GM13976 (cell line): ENCODE measurements around the gene MACROD1.

Experiments used
- DNase-seq: peaks from one replicate; pipeline ENCODE4 v3.0.0; 2012; ENCODE audit warnings: low spot score
- CTCF ChIP-seq: IDR thresholded peaks from 2 replicates; pipeline ENCODE4 v1.5.1; 2012; ENCODE audit warnings: borderline replicate concordance, mild to moderate bottlenecking; ENCODE audit not compliant: insufficient read depth; ENCODE audit errors: extremely low read depth, missing control alignments, control extremely low read depth
- in situ Hi-C: fragments of 300-500 bp; cut with MboI; formaldehyde crosslinking; loops from one replicate; pipeline ENCODE4 v1.12.0; 2022; ENCODE audit warnings: low sequenced_read_pairs, mixed read lengths, inconsistent platforms; ENCODE audit not compliant: unreplicated experiment

The MACROD1 gene

DNA sequence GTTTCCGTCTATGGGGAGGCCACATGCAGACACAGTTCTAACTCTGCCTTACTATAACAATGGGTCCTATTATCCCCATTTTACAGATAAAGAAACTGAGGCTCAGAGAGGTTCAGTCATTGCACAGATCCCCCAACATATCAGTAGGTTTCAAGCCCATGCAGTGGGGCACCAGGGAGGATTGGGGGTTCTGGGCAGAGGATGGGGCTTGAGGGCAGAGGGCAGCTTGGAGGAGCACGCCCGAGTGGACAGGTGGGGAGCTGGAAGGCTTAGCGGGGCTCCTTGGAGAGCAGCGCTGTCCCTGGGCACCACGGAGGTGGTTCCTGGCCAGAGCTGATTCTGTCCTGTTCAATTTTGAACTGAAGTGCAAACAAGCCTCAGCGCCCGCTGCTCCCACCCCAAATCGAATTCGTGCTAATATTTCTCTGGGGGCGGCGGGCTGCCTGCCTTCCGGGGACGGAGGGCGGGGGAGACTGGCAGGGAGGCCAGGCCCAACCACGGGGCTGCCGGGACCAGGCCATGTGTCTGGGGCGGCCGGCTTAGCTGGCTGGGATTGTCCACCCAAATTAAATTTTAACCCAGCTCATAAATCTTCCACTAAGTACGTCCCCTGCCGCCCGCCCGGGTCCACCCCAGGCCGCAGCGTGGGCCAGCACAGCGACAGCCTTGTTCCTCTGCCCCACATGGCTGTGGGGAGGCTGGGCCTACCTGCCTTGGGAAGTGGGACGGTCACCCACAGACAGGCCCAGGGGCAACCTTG lies 80.8 kb downstream of the MACROD1 start:
- DNase-seq: no peak
- in situ Hi-C loops: no loop called here
- TF ChIP-seq CTCF: no peak

DNA sequence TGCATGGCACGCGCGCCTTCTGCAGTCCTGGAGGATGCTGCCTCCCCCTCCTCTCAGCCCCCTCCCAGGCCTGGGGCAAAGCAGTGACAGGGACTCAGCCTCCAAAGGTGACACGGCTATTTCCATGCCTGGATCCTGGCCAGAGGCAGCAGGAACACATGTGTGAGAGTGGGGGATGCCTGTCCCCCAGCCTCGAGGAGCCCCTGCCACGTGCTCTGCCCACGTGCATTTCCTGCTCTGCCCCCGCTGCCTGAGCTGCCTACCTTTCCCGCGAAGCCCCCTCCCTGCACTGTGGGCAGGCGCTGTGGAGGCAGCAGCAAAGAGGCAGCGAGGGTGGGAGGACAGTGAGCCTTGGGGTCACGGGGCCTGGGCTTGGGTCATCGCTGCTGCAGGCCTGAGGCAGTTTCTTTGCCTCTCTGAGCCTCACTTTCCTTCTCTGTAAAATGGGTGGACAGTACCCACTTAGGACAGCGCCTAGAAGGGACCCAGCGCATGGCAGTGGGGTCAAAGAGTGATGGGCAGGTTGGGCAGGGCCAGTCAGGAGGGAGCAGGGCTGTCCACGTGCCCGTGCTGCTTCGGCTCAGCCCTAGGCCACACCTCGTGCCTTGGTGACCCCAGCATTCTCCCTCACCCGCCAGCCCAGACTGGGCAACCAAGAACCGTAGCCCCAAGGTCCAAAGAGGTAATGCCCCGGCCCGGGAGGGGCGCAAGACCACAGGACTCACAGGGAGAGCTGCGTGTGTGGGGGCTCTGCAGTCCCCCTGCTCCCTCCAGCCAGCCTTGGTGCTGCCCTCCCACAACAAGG lies 81.6 kb downstream of the MACROD1 start:
- DNase-seq: no peak
- TF ChIP-seq CTCF: no peak
- in situ Hi-C loops: no loop called here

DNA sequence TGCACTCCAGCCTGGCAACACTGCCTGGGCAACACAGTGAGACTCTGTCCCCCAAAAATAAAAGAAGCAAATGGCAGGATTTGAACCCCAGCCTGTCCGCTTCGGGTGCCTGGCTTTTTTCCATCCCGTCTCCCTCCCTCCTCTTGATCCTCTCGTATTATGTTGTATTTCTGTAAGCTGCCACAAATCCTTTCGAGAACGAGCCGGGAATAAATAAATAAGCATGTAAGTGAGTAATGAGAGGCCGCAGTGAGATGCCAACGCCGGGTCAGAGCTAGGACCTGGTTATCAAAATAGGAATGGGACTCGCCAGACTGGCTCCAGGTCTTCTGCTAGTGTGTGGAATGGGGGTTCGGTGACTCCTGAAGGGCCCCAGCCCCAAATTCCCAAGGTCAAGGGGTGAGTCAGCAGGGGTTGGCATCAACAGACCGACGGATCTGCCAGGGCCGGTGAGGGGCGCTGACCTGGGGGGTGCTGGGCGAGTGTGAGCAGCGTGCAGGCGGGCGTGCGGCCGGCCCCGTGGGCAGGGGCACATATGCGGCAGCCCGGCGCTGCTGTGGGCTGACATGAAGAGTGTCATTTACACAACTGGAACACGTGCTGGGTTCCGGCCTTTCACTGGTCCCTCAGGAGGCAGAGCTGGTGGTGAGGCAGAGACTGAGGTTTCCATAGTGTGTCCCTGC lies 82.4 kb downstream of the MACROD1 start:
- no peak for DNase-seq
- in situ Hi-C loops: no loop called here
- TF ChIP-seq CTCF: no peak

GRCh38 chr11:64081745-64082442 lies 84.0 kb downstream of the MACROD1 start:
- no peak for TF ChIP-seq CTCF
- DNase-seq: no peak
- in situ Hi-C loops: no loop called here

GRCh38 chr11:64080390-64080789 lies 85.5 kb downstream of the MACROD1 start:
- in situ Hi-C loops: no loop called here
- DNase-seq: no peak
- no peak for TF ChIP-seq CTCF

DNA sequence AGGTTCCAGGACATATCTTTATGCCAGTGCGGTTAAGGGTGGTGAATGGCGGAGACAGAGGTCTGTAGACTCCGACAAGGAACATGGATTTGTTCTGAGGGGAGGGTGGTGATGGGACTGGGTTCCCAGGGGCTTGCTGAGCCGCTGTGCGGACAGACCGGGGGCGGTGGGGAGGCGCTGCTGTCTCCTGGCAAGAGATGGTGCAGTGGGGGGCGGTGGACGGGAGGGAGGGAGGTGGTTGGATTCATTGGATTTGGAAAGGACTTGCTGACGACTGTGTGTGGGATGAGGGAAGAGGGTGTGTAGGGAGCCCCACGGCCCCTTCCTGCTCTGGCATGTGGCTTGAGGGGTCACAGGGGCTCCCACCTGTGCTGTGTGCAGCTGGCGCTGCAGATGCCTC lies 87.0 kb downstream of the MACROD1 start:
- no peak for DNase-seq
- in situ Hi-C loops: no loop called here
- no peak for TF ChIP-seq CTCF
